Measurements from ENCODE around the gene CDC25C. TPM values are rescaled to one million over a fixed set of nuclear protein-coding genes. Genes with fewer than 3 reads are reported as not detected.

CDC25C gene
- total and polyA plus RNA-seq, 4 donors = 0.49 to 6.9 (median 0.59) TPM; not detected in 1

GRCh38 chr5:138346889-138347288, 15.3 kb upstream of the CDC25C start:
- no peaks in the 10 kb centered on the region for H3K9me3 ChIP-seq (ENCODE audit: control insufficient read depth in 4 of 4, low read length in 3 of 4)
- no peak overlapping the region for H3K9ac ChIP-seq (ENCODE audit: low read depth in 1 of 2, low read length in 2 of 2)
- H3K27ac ChIP-seq (ENCODE audit: low read depth in 1 of 2, low read length in 2 of 2) = no peak overlapping the region
- TF ChIP-seq, protein P1, sequence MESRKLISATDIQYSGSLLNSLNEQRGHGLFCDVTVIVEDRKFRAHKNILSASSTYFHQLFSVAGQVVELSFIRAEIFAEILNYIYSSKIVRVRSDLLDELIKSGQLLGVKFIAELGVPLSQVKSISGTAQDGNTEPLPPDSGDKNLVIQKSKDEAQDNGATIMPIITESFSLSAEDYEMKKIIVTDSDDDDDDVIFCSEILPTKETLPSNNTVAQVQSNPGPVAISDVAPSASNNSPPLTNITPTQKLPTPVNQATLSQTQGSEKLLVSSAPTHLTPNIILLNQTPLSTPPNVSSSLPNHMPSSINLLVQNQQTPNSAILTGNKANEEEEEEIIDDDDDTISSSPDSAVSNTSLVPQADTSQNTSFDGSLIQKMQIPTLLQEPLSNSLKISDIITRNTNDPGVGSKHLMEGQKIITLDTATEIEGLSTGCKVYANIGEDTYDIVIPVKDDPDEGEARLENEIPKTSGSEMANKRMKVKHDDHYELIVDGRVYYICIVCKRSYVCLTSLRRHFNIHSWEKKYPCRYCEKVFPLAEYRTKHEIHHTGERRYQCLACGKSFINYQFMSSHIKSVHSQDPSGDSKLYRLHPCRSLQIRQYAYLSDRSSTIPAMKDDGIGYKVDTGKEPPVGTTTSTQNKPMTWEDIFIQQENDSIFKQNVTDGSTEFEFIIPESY (IDR thresholded peaks at IDR 0.05) = no peak
- TF ChIP-seq FOXA1 (IDR thresholded peaks at IDR 0.05) (no peak), RXRA (IDR thresholded peaks at IDR 0.05) (no peak), EGR1 (IDR thresholded peaks at IDR 0.05; ENCODE audit: low read depth in 2 of 2) (no peak), REST (IDR thresholded peaks at IDR 0.05) (no peak), TAF1 (conservative IDR thresholded peaks at IDR 0.05) (no peak), RAD21 (IDR thresholded peaks at IDR 0.05) (no peak), JUND (IDR thresholded peaks at IDR 0.05) (no peak), FOXA2 (IDR thresholded peaks at IDR 0.05) (no peak), HNF4G (IDR thresholded peaks at IDR 0.05) (no peak), YY1 (IDR thresholded peaks at IDR 0.05) (no peak), GABPA (IDR thresholded peaks at IDR 0.05 in 1 of 2, conservative IDR thresholded peaks at IDR 0.05 in 1 of 2) (no peak), CTCF (IDR thresholded peaks at IDR 0.05; ENCODE audit: low read depth, low read length, missing input control) (no peak)
- TF ChIP-seq, protein P2, sequence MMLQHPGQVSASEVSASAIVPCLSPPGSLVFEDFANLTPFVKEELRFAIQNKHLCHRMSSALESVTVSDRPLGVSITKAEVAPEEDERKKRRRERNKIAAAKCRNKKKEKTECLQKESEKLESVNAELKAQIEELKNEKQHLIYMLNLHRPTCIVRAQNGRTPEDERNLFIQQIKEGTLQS (IDR thresholded peaks at IDR 0.05) = no peak
- WGBS = 97% methylated on average over 14 of the region's 14 CpGs
- H3K4me1 ChIP-seq (ENCODE audit: control insufficient read depth in 4 of 4, insufficient read depth in 4 of 4, low read length in 3 of 4) = no peaks in the 10 kb centered on the region
- H3K27me3 ChIP-seq (ENCODE audit: control insufficient read depth in 4 of 4, insufficient read depth in 4 of 4, low read length in 3 of 4) = no peaks in the 10 kb centered on the region
- H3K36me3 ChIP-seq (ENCODE audit: control insufficient read depth in 4 of 4, insufficient read depth in 3 of 4, low read depth in 1 of 4, low read length in 3 of 4) = peaks cover 14 to 37% (median 25%) of the 10 kb centered on the region in 4 donors
- no peak overlapping the region for H3K4me3 ChIP-seq (ENCODE audit: low read depth in 1 of 3, low read length in 3 of 3)
- no peak for DNase-seq (ENCODE audit: low spot score)

- no peak for DNase-seq (ENCODE audit: low spot score)
- TF ChIP-seq FOXA1 (IDR thresholded peaks at IDR 0.05) (no peak), CTCF (IDR thresholded peaks at IDR 0.05; ENCODE audit: low read depth, low read length, missing input control) (no peak), REST (IDR thresholded peaks at IDR 0.05) (no peak), RAD21 (IDR thresholded peaks at IDR 0.05) (no peak)
- TF ChIP-seq, protein P1 (IDR thresholded peaks at IDR 0.05) = no peak
- H3K9me3 ChIP-seq (ENCODE audit: control insufficient read depth in 4 of 4, low read length in 3 of 4) = no peaks in the 10 kb centered on the region
- WGBS = 97% methylated on average over 32 of the region's 32 CpGs
- H3K27me3 ChIP-seq (ENCODE audit: control insufficient read depth in 4 of 4, insufficient read depth in 4 of 4, low read length in 3 of 4) = no peaks in the 10 kb centered on the region
- no peaks in the 10 kb centered on the region for H3K4me1 ChIP-seq (ENCODE audit: control insufficient read depth in 4 of 4, insufficient read depth in 4 of 4, low read length in 3 of 4)
- no peak overlapping the region for H3K9ac ChIP-seq (ENCODE audit: low read depth in 1 of 2, low read length in 2 of 2)
- no peak overlapping the region for H3K4me3 ChIP-seq (ENCODE audit: low read depth in 1 of 3, low read length in 3 of 3)
- H3K27ac ChIP-seq (ENCODE audit: low read depth in 1 of 2, low read length in 2 of 2) = no peak overlapping the region
- H3K36me3 ChIP-seq (ENCODE audit: control insufficient read depth in 4 of 4, insufficient read depth in 3 of 4, low read depth in 1 of 4, low read length in 3 of 4) = peaks cover 14 to 44% (median 30%) of the 10 kb centered on the region in 4 donors
These were observed 13.5 kb upstream of the CDC25C start for GRCh38 chr5:138344887-138345622.

All from liver (tissue), 9 donors.